ENCODE results near the gene MIER2. TPM values are rescaled to one million over a fixed set of nuclear protein-coding genes. Genes with fewer than 3 reads are reported as not detected.

Gene MIER2
- total RNA-seq, 2 donors from 2014 or later = 17.3 to 19.1 TPM

DNA sequence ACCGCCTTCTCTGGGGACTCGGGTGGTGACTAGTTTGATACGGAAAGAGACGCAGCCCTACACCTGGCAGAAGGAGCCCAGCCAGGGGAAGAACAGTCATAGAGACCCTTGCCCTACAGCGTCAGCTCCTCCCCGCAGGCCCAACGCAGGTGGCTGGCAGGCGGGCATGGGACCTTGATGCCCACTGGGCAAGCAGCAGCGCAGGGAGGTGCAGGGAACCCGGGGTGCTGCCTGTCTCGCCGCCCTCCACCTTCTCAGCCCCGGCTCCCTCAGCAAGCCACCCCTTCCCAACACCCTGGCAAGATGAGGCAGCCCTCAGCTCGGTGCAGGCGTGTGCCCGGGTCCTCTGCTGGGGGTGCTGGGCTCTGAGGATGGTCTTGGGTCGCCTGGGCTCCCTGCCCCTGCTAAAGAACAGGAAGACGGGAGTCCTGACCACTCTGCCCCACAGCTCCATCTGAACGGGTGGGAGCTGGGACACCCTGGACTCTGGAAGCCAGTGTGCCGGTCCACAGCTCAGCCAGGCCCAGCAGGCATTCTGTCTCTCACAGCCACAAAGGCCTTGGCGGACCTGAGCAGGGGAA lies 9.0 kb downstream of the MIER2 start:
- Histone ChIP-seq H3K4me3 (no peak overlapping the region), H3K9ac (ENCODE audit: low read depth in 2 of 2, low read length in 2 of 2) (no peak overlapping the region), H3K4me1 (no peaks in the 10 kb centered on the region), H3K27ac (no peak overlapping the region), H3K36me3 (peaks cover 9% of the 10 kb centered on the region), H3K9me3 (no peaks in the 10 kb centered on the region), H3K27me3 (no peaks in the 10 kb centered on the region)
- TF ChIP-seq CTCF (IDR thresholded peaks at IDR 0.05) = no peak
- intact Hi-C loops (cut with DNase I) = no loop called here
- no peak for DNase-seq

- Histone ChIP-seq H3K9ac (ENCODE audit: low read depth in 2 of 2, low read length in 2 of 2) (no peak overlapping the region), H3K36me3 (peaks cover 11% of the 10 kb centered on the region), H3K27ac (no peak overlapping the region), H3K27me3 (no peaks in the 10 kb centered on the region), H3K4me3 (no peak overlapping the region), H3K9me3 (no peaks in the 10 kb centered on the region), H3K4me1 (no peaks in the 10 kb centered on the region)
- intact Hi-C loops (cut with DNase I) = no loop called here
- TF ChIP-seq CTCF (IDR thresholded peaks at IDR 0.05) = no peak
- DNase-seq = no peak
Observed at GRCh38 chr19:335072-335471, 9.5 kb downstream of the MIER2 start.

- intact Hi-C loops (cut with DNase I) = no loop called here
- Histone ChIP-seq H3K36me3 (peaks cover 11% of the 10 kb centered on the region), H3K4me1 (no peaks in the 10 kb centered on the region), H3K27ac (no peak overlapping the region), H3K9ac (ENCODE audit: low read depth in 2 of 2, low read length in 2 of 2) (no peak overlapping the region), H3K9me3 (no peaks in the 10 kb centered on the region), H3K27me3 (no peaks in the 10 kb centered on the region), H3K4me3 (no peak overlapping the region)
- no peak for DNase-seq
- no peak for TF ChIP-seq CTCF (IDR thresholded peaks at IDR 0.05)
Observed at GRCh38 chr19:334296-335071, 10.1 kb downstream of the MIER2 start.

DNA sequence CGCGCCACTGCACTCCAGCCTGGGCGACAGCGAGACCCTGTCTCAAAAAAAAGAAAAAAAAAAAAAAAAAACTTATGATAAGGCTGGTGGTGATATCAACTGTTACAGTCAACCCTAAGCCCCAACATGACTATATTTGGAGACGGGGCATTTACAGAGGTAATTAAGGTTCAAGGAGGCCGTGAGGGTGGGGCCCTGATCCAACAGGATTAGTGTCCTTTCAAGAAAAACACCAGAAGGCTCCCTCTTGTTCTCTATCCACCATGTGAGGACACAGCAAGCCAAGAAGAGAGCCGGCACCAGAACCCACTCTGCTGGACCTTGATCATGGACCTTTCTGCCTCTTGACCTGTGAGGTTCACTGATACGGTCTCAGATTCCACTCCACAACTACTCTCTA lies 14.1 kb downstream of the MIER2 start:
- intact Hi-C loops (cut with DNase I) = no loop called here
- Histone ChIP-seq H3K9me3 (no peaks in the 10 kb centered on the region), H3K36me3 (peaks cover 25% of the 10 kb centered on the region)

GRCh38 chr19:329876-330275 lies 14.7 kb downstream of the MIER2 start:
- no peak for DNase-seq
- Histone ChIP-seq H3K27ac (no peak overlapping the region), H3K9ac (ENCODE audit: low read depth in 2 of 2, low read length in 2 of 2) (no peak overlapping the region), H3K27me3 (no peaks in the 10 kb centered on the region), H3K4me3 (no peak overlapping the region), H3K4me1 (no peaks in the 10 kb centered on the region), H3K36me3 (peaks cover 29% of the 10 kb centered on the region), H3K9me3 (no peaks in the 10 kb centered on the region)
- TF ChIP-seq CTCF (IDR thresholded peaks at IDR 0.05) = no peak
- intact Hi-C loops (cut with DNase I) = no loop called here

More for the DNA sequence above, 14.1 kb downstream of the MIER2 start:
- Histone ChIP-seq H3K27ac (no peak overlapping the region), H3K27me3 (no peaks in the 10 kb centered on the region), H3K9ac (ENCODE audit: low read depth in 2 of 2, low read length in 2 of 2) (no peak overlapping the region), H3K4me3 (no peak overlapping the region), H3K4me1 (no peaks in the 10 kb centered on the region)
- DNase-seq = no peak
- TF ChIP-seq CTCF (IDR thresholded peaks at IDR 0.05) = no peak
